Activated CD8-positive, alpha-beta memory T cell treated with anti-CD3 and anti-CD28 coated beads for 4 hours (primary cell): ENCODE results near the gene UBE2QL1.

ENCODE experiments used
- DNase-seq, 2 donors: peaks; one replicate each; pipeline ENCODE4 v3.0.0-alpha.2; 2020; ENCODE audit warnings: low read depth in 2 of 2

Gene UBE2QL1

GRCh38 chr5:6478793-6479192 lies 30.1 kb downstream of the UBE2QL1 start:
- no peak for DNase-seq

GRCh38 chr5:6480133-6481051 lies 31.7 kb downstream of the UBE2QL1 start:
- DNase-seq = no peak

- DNase-seq = no peak
Observed at GRCh38 chr5:6482735-6483134, 34.1 kb downstream of the UBE2QL1 start.

- DNase-seq = no peak
Observed at GRCh38 chr5:6483880-6484382, 35.3 kb downstream of the UBE2QL1 start.

GRCh38 chr5:6484446-6484845 lies 35.8 kb downstream of the UBE2QL1 start:
- DNase-seq = no peak

GRCh38 chr5:6484899-6485298 lies 36.2 kb downstream of the UBE2QL1 start:
- DNase-seq = no peak

GRCh38 chr5:6485441-6485840 lies 36.8 kb downstream of the UBE2QL1 start:
- DNase-seq = no peak

- DNase-seq = no peak
Observed at GRCh38 chr5:6486074-6486473, 37.4 kb downstream of the UBE2QL1 start.

- no peak for DNase-seq
Observed at GRCh38 chr5:6487081-6487480, 38.4 kb downstream of the UBE2QL1 start.

GRCh38 chr5:6488021-6488420 lies 39.4 kb downstream of the UBE2QL1 start:
- DNase-seq = no peak

GRCh38 chr5:6489643-6490185 lies 41.1 kb downstream of the UBE2QL1 start:
- DNase-seq = no peak

GRCh38 chr5:6490246-6490645 lies 41.6 kb downstream of the UBE2QL1 start:
- no peak for DNase-seq

GRCh38 chr5:6490693-6491092 lies 42.0 kb downstream of the UBE2QL1 start:
- no peak for DNase-seq

GRCh38 chr5:6491196-6491918 lies 42.7 kb downstream of the UBE2QL1 start:
- no peak for DNase-seq

- no peak for DNase-seq
Observed at GRCh38 chr5:6491919-6492290, 43.2 kb downstream of the UBE2QL1 start.

GRCh38 chr5:6492934-6493333 lies 44.3 kb downstream of the UBE2QL1 start:
- DNase-seq = no peak

- DNase-seq = no peak
Observed at GRCh38 chr5:6493681-6494454, 45.2 kb downstream of the UBE2QL1 start.

- DNase-seq = no peak
Observed at GRCh38 chr5:6494939-6495338, 46.3 kb downstream of the UBE2QL1 start.

GRCh38 chr5:6495433-6496206 lies 47.0 kb downstream of the UBE2QL1 start:
- no peak for DNase-seq

GRCh38 chr5:6496207-6496584 lies 47.5 kb downstream of the UBE2QL1 start:
- no peak for DNase-seq

GRCh38 chr5:6496636-6497035 lies 48.0 kb downstream of the UBE2QL1 start:
- DNase-seq = no peak
